HG03097 (cell line): ENCODE results near the gene TSPAN11.
A peak's percentile ranks its signal among the peaks of the same experiment; 100 is the strongest.

Source experiments
- ATAC-seq: cut with Tn5 transposase; IDR thresholded peaks from one replicate; pipeline ENCODE4 v1.9.1; 2021; ENCODE audit not compliant: unreplicated experiment, low FRiP score

TSPAN11 gene

GRCh38 chr12:30997685-30998440, 71.3 kb downstream of the TSPAN11 start:
- no peak for ATAC-seq

GRCh38 chr12:30999011-30999410, 72.5 kb downstream of the TSPAN11 start:
- ATAC-seq = no peak

- ATAC-seq = no peak
Observed at GRCh38 chr12:30999723-31000122, 73.2 kb downstream of the TSPAN11 start.

GRCh38 chr12:31000751-31001150, 74.2 kb downstream of the TSPAN11 start:
- no peak for ATAC-seq

GRCh38 chr12:31001581-31002360, 75.2 kb downstream of the TSPAN11 start:
- no peak for ATAC-seq

GRCh38 chr12:31002361-31002725, 75.8 kb downstream of the TSPAN11 start:
- ATAC-seq = no peak

GRCh38 chr12:31002999-31003398, 76.5 kb downstream of the TSPAN11 start:
- peak; percentile 54 for ATAC-seq

GRCh38 chr12:31003861-31004640, 77.5 kb downstream of the TSPAN11 start:
- ATAC-seq = no peak

GRCh38 chr12:31004666-31005065, 78.1 kb downstream of the TSPAN11 start:
- ATAC-seq = no peak

- ATAC-seq = no peak
Observed at GRCh38 chr12:31005256-31005943, 78.9 kb downstream of the TSPAN11 start.

- ATAC-seq = no peak
Observed at GRCh38 chr12:31005944-31006361, 79.4 kb downstream of the TSPAN11 start.

- no peak for ATAC-seq
Observed at GRCh38 chr12:31006416-31007152, 80.0 kb downstream of the TSPAN11 start.

- no peak for ATAC-seq
Observed at GRCh38 chr12:31007153-31007495, 80.6 kb downstream of the TSPAN11 start.

GRCh38 chr12:31007636-31008175, 81.2 kb downstream of the TSPAN11 start:
- no peak for ATAC-seq

GRCh38 chr12:31008241-31008761, 81.8 kb downstream of the TSPAN11 start:
- no peak for ATAC-seq

- ATAC-seq = no peak
Observed at GRCh38 chr12:31008961-31009840, 82.7 kb downstream of the TSPAN11 start.

- ATAC-seq = no peak
Observed at GRCh38 chr12:31009976-31010375, 83.4 kb downstream of the TSPAN11 start.

GRCh38 chr12:31011336-31011735, 84.8 kb downstream of the TSPAN11 start:
- no peak for ATAC-seq
